Heart left ventricle (tissue), 13 donors: Measurements from ENCODE around the gene ABLIM2.

Experiments used
- POLR2A ChIP-seq, 2 donors: fragments of 450-650 bp; IDR thresholded peaks; one replicate each; pipeline ENCODE4 v1.6.1; 2017; ENCODE audit warnings: antibody characterized with exemption in 2 of 2, mild to moderate bottlenecking in 2 of 2, moderate library complexity in 2 of 2
- TF ChIP-seq, protein P1 (sequence below), 12 donors: fragments of 200-600 bp; sonication (generic) in 4 of 12; IDR thresholded peaks; one replicate each; pipeline versions ENCODE4 v1.5.0 to v1.8.0; 2018 to 2022; ENCODE audit warnings: antibody characterized with exemption in 12 of 12, mild to moderate bottlenecking in 5 of 12
- donor health status: ischemic (EF 13 %, LVEDD 7.1; RV severe dilation, severe dysfunction).
- donor health status: DM: no; HTN: yes; CAD: no.
- donor health status: DM: no; HTN: no; CAD: no.
- donor health status: ischemic (EF 25% LVEDD 6.9; RV normal size, moderate dysfunction).
- donor health status: ischemic (EF 25% LVEDD 5.7; RV mildly dilated, moderate dysfunction).
- donor health status: ischemic (EF 35%, LVEDD 5.7; RV mildly dilated, moderate dysfunction).
- donor health status: nonischemic (EF 11% LVEDD 7.7; RV severe dilation, severe dysfunction).
- donor health status: DM: yes; HTN: yes; CAD: no.
- donor health status: PGD.
- donor health status: ischemic (EF 29% LVEDD 5.4; RV normal size, mild dysfunction).
- donor health status: nonischemic (EF 23%, LVEDD 6.1; RV moderate dilation, normal function).

DNA sequence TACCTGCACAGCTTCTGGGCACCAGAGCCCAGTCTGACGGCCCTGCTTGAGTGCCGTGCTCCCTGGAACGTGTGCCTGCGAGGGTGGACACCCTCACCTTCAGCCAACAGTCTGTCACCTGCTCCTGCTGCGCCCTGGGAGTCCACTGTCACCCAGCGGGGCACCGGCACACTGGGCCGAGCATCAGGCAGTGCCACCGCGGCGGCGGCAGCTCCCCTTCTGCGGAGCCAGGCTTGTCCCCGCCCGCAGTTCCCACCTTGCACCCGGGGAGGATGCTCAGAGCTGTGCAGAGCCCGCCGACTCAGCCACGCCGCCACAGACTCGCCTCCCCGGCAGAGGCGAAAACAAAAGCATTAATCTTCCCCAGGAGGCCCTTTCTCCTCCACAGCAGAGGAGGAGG, 86.8 kb downstream of the ABLIM2 start:
- TF ChIP-seq POLR2A (IDR thresholded peaks at IDR 0.05), result no peak
- TF ChIP-seq, protein P1, sequence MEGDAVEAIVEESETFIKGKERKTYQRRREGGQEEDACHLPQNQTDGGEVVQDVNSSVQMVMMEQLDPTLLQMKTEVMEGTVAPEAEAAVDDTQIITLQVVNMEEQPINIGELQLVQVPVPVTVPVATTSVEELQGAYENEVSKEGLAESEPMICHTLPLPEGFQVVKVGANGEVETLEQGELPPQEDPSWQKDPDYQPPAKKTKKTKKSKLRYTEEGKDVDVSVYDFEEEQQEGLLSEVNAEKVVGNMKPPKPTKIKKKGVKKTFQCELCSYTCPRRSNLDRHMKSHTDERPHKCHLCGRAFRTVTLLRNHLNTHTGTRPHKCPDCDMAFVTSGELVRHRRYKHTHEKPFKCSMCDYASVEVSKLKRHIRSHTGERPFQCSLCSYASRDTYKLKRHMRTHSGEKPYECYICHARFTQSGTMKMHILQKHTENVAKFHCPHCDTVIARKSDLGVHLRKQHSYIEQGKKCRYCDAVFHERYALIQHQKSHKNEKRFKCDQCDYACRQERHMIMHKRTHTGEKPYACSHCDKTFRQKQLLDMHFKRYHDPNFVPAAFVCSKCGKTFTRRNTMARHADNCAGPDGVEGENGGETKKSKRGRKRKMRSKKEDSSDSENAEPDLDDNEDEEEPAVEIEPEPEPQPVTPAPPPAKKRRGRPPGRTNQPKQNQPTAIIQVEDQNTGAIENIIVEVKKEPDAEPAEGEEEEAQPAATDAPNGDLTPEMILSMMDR (IDR thresholded peaks at IDR 0.05), result no peak
